Vagina (tissue), 2 donors: ENCODE results near the gene CGAS.

Experiments
- CTCF ChIP-seq, 3 experiments: fragments of 450-650 bp in 2 of 3; fragments of 200-600 bp in 1 of 3; sonication (generic) in 1 of 3; IDR thresholded peaks; one replicate each; pipeline ENCODE4 v1.5.1; 2017 to 2019; ENCODE audit warnings: antibody characterized with exemption in 3 of 3, mild to moderate bottlenecking in 2 of 3, moderate library complexity in 2 of 3
- POLR2A ChIP-seq, 2 donors: fragments of 450-650 bp; IDR thresholded peaks; one replicate each; pipeline ENCODE4 v1.6.1; 2017; ENCODE audit warnings: antibody characterized with exemption in 2 of 2, mild to moderate bottlenecking in 2 of 2, moderate library complexity in 2 of 2
- POLR2AphosphoS5 ChIP-seq, 2 donors: sonication (generic); formaldehyde crosslinking; IDR thresholded peaks; one replicate each; pipeline ENCODE4 v1.9.0; 2017; ENCODE audit warnings: antibody characterized with exemption in 2 of 2, mild to moderate bottlenecking in 2 of 2, low read depth in 1 of 2; ENCODE audit not compliant: insufficient read depth in 1 of 2

- TF ChIP-seq CTCF (IDR thresholded peaks at IDR 0.05) (no peak), POLR2AphosphoS5 (IDR thresholded peaks at IDR 0.05; ENCODE audit: insufficient read depth in 1 of 2, low read depth in 1 of 2) (no peak), POLR2A (IDR thresholded peaks at IDR 0.05) (no peak)
Measured at GRCh38 chr6:73395875-73396274, 56.2 kb downstream of the CGAS start.
